WTC11 (cell line): ENCODE results near the gene FUCA1. TPM values are rescaled to one million over a fixed set of nuclear protein-coding genes. Genes with fewer than 3 reads are reported as not detected.

Source experiments
- ATAC-seq: fragments of 200-7000 bp; cut with Tn5 transposase; 2 replicates; pipeline ENCODE4 v1.10.0; 2021; ENCODE audit warnings: mild to moderate bottlenecking, moderate library complexity
- CTCF ChIA-PET: fragments of 300-600 bp; sonication (Branson Sonifier 250); formaldehyde crosslinking; loops from one replicate; lab custom pipeline; 2021; ENCODE audit warnings: antibody characterized with exemption; lab: Charles Lee
- POLR2A ChIA-PET: fragments of 350-600 bp; sonication (Branson Sonifier 250); formaldehyde crosslinking; loops from one replicate; lab custom pipeline; 2021; ENCODE audit warnings: antibody characterized with exemption; lab: Charles Lee
- DNase-seq: peaks from one replicate; pipeline ENCODE4 v3.0.0; 2021; ENCODE audit warnings: low spot score
- H3K27ac Mint-ChIP-seq: 2 replicates; pipeline ENCODE4 v1.8.0; 2021; ENCODE audit warnings: mixed read lengths
- H3K27me3 Mint-ChIP-seq: 2 replicates; pipeline ENCODE4 v1.8.0; 2021; ENCODE audit warnings: low read depth, mild to moderate bottlenecking, moderate library complexity, mixed read lengths
- H3K36me3 Mint-ChIP-seq: 2 replicates; pipeline ENCODE4 v1.8.0; 2021; ENCODE audit warnings: mixed read lengths
- H3K4me1 Mint-ChIP-seq: 2 replicates; pipeline ENCODE4 v1.8.0; 2022; ENCODE audit warnings: mixed read lengths
- H3K4me3 Mint-ChIP-seq: 2 replicates; pipeline ENCODE4 v1.8.0; 2021; ENCODE audit warnings: mild to moderate bottlenecking, moderate library complexity, mixed read lengths
- H3K9me3 Mint-ChIP-seq: 2 replicates; pipeline ENCODE4 v1.8.0; 2021; ENCODE audit warnings: mixed read lengths
- EMX1 ChIP-seq: fragments of 250-450 bp; sonication (Bioruptor Pico); IDR thresholded peaks from 2 replicates; pipeline ENCODE4 v1.8.0; 2021; ENCODE audit warnings: mild to moderate bottlenecking
- KAT7 ChIP-seq: sonication (generic); formaldehyde crosslinking; IDR thresholded peaks from 2 replicates; pipeline ENCODE4 v1.8.1; 2023; ENCODE audit warnings: missing genetic modification reagents, mild to moderate bottlenecking, borderline replicate concordance
- NR1H2 ChIP-seq: sonication (generic); formaldehyde crosslinking; IDR thresholded peaks from 2 replicates; pipeline ENCODE4 v1.9.0; 2021; ENCODE audit warnings: mild to moderate bottlenecking, moderate library complexity, missing genetic modification reagents
- NR3C1 ChIP-seq: sonication (generic); formaldehyde crosslinking; conservative IDR thresholded peaks from 2 replicates; pipeline ENCODE4 v1.8.1; 2023; ENCODE audit warnings: low read depth, mild to moderate bottlenecking, missing genetic modification reagents
- RELA ChIP-seq: sonication (generic); formaldehyde crosslinking; IDR thresholded peaks from 2 replicates; pipeline ENCODE4 v1.8.1; 2022; ENCODE audit warnings: missing genetic modification reagents, mild to moderate bottlenecking, borderline replicate concordance
- SMAD4 ChIP-seq: sonication (generic); formaldehyde crosslinking; IDR thresholded peaks from 2 replicates; pipeline ENCODE4 v1.8.0; 2022; ENCODE audit warnings: mild to moderate bottlenecking, missing genetic modification reagents
- SOX15 ChIP-seq: fragments of 250-450 bp; sonication (Bioruptor Pico); IDR thresholded peaks from 2 replicates; pipeline ENCODE4 v1.9.0; 2021; ENCODE audit warnings: mild to moderate bottlenecking
- TCF7 ChIP-seq: sonication (generic); formaldehyde crosslinking; IDR thresholded peaks from 2 replicates; pipeline ENCODE4 v1.8.0; 2022; ENCODE audit warnings: mild to moderate bottlenecking, low read depth, missing genetic modification reagents, moderate library complexity
- TEAD1 ChIP-seq: sonication (generic); formaldehyde crosslinking; IDR thresholded peaks from 2 replicates; pipeline ENCODE4 v1.8.0; 2022; ENCODE audit warnings: mild to moderate bottlenecking, missing genetic modification reagents
- TP53 ChIP-seq: sonication (generic); formaldehyde crosslinking; IDR thresholded peaks from 2 replicates; pipeline ENCODE4 v1.8.1; 2023; ENCODE audit warnings: mild to moderate bottlenecking, missing genetic modification reagents
- ZNF671 ChIP-seq: fragments of 250-450 bp; sonication (Bioruptor Pico); IDR thresholded peaks from 2 replicates; pipeline ENCODE4 v1.8.0; 2021; ENCODE audit warnings: mild to moderate bottlenecking
- total RNA-seq: library from RNA; stranded (reverse); gene quantifications from 3 replicates; pipeline ENCODE4 v1.2.3, GENCODE V29; 2021
- TF ChIP-seq, protein P1 (sequence below): sonication (generic); formaldehyde crosslinking; IDR thresholded peaks from 2 replicates; pipeline ENCODE4 v1.8.1; 2023; ENCODE audit warnings: mild to moderate bottlenecking, moderate library complexity, missing genetic modification reagents
- TF ChIP-seq, protein P2 (sequence below): fragments of 250-450 bp; sonication (Bioruptor Pico); IDR thresholded peaks from 2 replicates; pipeline ENCODE4 v1.9.0; 2021; ENCODE audit warnings: mild to moderate bottlenecking
- TF ChIP-seq, protein P3 (sequence below): fragments of 250-450 bp; sonication (Bioruptor Pico); IDR thresholded peaks from 2 replicates; pipeline ENCODE4 v1.9.0; 2021; ENCODE audit warnings: mild to moderate bottlenecking
- TF ChIP-seq, protein P4 (sequence below): sonication (generic); formaldehyde crosslinking; conservative IDR thresholded peaks from 2 replicates; pipeline ENCODE4 v1.8.1; 2023; ENCODE audit warnings: mild to moderate bottlenecking, low read depth, missing genetic modification reagents, moderate library complexity
- TF ChIP-seq, protein P5 (sequence below): sonication (generic); formaldehyde crosslinking; IDR thresholded peaks from 2 replicates; pipeline ENCODE4 v1.8.0; 2022; ENCODE audit warnings: mild to moderate bottlenecking, missing genetic modification reagents
- TF ChIP-seq, protein P6 (sequence below): fragments of 250-450 bp; sonication (Bioruptor Pico); IDR thresholded peaks from 2 replicates; pipeline ENCODE4 v1.9.0; 2021; ENCODE audit warnings: moderate library complexity, mild to moderate bottlenecking, inconsistent platforms, borderline replicate concordance
- TF ChIP-seq, protein P7 (sequence below): sonication (generic); formaldehyde crosslinking; IDR thresholded peaks from 2 replicates; pipeline ENCODE4 v1.8.1; 2023; ENCODE audit warnings: mild to moderate bottlenecking, missing genetic modification reagents, borderline replicate concordance

The FUCA1 gene
- total RNA-seq, 1 experiment from 2014 or later = 7.5 TPM

DNA sequence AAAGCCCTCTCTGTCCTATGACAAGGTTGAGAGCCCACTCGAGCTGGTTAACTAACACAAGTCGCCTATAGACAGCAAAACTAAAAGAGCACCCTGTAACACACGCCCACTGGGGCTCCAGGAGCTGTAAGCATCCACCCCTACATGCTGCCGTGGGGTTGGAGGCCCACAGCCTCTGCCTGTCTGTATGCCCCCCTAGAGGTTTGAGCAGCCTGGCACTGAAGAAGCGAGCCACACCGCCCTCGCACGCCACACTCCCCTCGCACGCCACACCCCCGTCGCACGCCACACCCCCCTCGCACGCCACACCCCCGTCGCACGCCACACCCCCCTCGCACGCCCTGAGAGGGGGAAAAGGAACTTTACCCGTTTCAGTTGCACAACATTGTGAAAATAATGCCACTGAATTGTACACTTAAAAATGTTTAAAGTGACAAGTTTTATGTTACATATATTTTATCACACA is 29.7 kb downstream of the FUCA1 start:
- no peak overlapping the region for H3K27ac Mint-ChIP-seq
- ChIA-PET POLR2A (no interaction called here), CTCF (interaction anchor here (0.8 to 1.0 kb wide), 3 partner anchors 27 to 78 kb away, joined by 3 to 4 read pairs (median 3); no protein-coding TSS in a partner anchor)
- peaks cover 8% of the 10 kb centered on the region for H3K4me1 Mint-ChIP-seq
- no peaks in the 10 kb centered on the region for H3K36me3 Mint-ChIP-seq
- H3K27me3 Mint-ChIP-seq = peaks cover 35% of the 10 kb centered on the region
- ATAC-seq = peak; percentile 99
- peak; percentile 58 for DNase-seq
- peak overlapping the region; percentile 73 for H3K4me3 Mint-ChIP-seq
- no peak for TF ChIP-seq SOX15 (CRISPR knock-in tag)
- TF ChIP-seq TCF7 (CRISPR knock-in tag) = no peak
- no peak for TF ChIP-seq KAT7 (CRISPR knock-in tag)
- TF ChIP-seq TEAD1 = no peak
- TF ChIP-seq, protein P1, sequence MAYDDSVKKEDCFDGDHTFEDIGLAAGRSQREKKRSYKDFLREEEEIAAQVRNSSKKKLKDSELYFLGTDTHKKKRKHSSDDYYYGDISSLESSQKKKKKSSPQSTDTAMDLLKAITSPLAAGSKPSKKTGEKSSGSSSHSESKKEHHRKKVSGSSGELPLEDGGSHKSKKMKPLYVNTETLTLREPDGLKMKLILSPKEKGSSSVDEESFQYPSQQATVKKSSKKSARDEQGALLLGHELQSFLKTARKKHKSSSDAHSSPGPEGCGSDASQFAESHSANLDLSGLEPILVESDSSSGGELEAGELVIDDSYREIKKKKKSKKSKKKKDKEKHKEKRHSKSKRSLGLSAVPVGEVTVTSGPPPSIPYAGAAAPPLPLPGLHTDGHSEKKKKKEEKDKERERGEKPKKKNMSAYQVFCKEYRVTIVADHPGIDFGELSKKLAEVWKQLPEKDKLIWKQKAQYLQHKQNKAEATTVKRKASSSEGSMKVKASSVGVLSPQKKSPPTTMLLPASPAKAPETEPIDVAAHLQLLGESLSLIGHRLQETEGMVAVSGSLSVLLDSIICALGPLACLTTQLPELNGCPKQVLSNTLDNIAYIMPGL (CRISPR knock-in tag) = no peak
- TF ChIP-seq, protein P2, sequence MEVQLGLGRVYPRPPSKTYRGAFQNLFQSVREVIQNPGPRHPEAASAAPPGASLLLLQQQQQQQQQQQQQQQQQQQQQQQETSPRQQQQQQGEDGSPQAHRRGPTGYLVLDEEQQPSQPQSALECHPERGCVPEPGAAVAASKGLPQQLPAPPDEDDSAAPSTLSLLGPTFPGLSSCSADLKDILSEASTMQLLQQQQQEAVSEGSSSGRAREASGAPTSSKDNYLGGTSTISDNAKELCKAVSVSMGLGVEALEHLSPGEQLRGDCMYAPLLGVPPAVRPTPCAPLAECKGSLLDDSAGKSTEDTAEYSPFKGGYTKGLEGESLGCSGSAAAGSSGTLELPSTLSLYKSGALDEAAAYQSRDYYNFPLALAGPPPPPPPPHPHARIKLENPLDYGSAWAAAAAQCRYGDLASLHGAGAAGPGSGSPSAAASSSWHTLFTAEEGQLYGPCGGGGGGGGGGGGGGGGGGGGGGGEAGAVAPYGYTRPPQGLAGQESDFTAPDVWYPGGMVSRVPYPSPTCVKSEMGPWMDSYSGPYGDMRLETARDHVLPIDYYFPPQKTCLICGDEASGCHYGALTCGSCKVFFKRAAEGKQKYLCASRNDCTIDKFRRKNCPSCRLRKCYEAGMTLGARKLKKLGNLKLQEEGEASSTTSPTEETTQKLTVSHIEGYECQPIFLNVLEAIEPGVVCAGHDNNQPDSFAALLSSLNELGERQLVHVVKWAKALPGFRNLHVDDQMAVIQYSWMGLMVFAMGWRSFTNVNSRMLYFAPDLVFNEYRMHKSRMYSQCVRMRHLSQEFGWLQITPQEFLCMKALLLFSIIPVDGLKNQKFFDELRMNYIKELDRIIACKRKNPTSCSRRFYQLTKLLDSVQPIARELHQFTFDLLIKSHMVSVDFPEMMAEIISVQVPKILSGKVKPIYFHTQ (CRISPR knock-in tag) = no peak
- no peak for TF ChIP-seq TP53
- TF ChIP-seq, protein P3, sequence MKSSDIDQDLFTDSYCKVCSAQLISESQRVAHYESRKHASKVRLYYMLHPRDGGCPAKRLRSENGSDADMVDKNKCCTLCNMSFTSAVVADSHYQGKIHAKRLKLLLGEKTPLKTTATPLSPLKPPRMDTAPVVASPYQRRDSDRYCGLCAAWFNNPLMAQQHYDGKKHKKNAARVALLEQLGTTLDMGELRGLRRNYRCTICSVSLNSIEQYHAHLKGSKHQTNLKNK (CRISPR knock-in tag) = no peak
- TF ChIP-seq, protein P4, sequence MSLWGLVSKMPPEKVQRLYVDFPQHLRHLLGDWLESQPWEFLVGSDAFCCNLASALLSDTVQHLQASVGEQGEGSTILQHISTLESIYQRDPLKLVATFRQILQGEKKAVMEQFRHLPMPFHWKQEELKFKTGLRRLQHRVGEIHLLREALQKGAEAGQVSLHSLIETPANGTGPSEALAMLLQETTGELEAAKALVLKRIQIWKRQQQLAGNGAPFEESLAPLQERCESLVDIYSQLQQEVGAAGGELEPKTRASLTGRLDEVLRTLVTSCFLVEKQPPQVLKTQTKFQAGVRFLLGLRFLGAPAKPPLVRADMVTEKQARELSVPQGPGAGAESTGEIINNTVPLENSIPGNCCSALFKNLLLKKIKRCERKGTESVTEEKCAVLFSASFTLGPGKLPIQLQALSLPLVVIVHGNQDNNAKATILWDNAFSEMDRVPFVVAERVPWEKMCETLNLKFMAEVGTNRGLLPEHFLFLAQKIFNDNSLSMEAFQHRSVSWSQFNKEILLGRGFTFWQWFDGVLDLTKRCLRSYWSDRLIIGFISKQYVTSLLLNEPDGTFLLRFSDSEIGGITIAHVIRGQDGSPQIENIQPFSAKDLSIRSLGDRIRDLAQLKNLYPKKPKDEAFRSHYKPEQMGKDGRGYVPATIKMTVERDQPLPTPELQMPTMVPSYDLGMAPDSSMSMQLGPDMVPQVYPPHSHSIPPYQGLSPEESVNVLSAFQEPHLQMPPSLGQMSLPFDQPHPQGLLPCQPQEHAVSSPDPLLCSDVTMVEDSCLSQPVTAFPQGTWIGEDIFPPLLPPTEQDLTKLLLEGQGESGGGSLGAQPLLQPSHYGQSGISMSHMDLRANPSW = no peak
- TF ChIP-seq ZNF671 (CRISPR knock-in tag) = no peak
- TF ChIP-seq NR1H2 = no peak
- TF ChIP-seq RELA (CRISPR knock-in tag) = no peak
- TF ChIP-seq EMX1 = no peak
- TF ChIP-seq SMAD4 (CRISPR knock-in tag) = no peak
- TF ChIP-seq NR3C1 = no peak
- TF ChIP-seq, protein P5, sequence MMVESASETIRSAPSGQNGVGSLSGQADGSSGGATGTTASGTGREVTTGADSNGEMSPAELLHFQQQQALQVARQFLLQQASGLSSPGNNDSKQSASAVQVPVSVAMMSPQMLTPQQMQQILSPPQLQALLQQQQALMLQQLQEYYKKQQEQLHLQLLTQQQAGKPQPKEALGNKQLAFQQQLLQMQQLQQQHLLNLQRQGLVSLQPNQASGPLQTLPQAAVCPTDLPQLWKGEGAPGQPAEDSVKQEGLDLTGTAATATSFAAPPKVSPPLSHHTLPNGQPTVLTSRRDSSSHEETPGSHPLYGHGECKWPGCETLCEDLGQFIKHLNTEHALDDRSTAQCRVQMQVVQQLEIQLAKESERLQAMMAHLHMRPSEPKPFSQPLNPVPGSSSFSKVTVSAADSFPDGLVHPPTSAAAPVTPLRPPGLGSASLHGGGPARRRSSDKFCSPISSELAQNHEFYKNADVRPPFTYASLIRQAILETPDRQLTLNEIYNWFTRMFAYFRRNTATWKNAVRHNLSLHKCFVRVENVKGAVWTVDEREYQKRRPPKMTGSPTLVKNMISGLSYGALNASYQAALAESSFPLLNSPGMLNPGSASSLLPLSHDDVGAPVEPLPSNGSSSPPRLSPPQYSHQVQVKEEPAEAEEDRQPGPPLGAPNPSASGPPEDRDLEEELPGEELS (CRISPR knock-in tag) = no peak
- TF ChIP-seq, protein P6, sequence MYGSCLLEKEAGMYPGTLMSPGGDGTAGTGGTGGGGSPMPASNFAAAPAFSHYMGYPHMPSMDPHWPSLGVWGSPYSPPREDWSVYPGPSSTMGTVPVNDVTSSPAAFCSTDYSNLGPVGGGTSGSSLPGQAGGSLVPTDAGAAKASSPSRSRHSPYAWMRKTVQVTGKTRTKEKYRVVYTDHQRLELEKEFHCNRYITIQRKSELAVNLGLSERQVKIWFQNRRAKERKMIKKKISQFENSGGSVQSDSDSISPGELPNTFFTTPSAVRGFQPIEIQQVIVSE = no peak
- TF ChIP-seq, protein P7, sequence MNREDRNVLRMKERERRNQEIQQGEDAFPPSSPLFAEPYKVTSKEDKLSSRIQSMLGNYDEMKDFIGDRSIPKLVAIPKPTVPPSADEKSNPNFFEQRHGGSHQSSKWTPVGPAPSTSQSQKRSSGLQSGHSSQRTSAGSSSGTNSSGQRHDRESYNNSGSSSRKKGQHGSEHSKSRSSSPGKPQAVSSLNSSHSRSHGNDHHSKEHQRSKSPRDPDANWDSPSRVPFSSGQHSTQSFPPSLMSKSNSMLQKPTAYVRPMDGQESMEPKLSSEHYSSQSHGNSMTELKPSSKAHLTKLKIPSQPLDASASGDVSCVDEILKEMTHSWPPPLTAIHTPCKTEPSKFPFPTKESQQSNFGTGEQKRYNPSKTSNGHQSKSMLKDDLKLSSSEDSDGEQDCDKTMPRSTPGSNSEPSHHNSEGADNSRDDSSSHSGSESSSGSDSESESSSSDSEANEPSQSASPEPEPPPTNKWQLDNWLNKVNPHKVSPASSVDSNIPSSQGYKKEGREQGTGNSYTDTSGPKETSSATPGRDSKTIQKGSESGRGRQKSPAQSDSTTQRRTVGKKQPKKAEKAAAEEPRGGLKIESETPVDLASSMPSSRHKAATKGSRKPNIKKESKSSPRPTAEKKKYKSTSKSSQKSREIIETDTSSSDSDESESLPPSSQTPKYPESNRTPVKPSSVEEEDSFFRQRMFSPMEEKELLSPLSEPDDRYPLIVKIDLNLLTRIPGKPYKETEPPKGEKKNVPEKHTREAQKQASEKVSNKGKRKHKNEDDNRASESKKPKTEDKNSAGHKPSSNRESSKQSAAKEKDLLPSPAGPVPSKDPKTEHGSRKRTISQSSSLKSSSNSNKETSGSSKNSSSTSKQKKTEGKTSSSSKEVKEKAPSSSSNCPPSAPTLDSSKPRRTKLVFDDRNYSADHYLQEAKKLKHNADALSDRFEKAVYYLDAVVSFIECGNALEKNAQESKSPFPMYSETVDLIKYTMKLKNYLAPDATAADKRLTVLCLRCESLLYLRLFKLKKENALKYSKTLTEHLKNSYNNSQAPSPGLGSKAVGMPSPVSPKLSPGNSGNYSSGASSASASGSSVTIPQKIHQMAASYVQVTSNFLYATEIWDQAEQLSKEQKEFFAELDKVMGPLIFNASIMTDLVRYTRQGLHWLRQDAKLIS (CRISPR knock-in tag) = no peak
- H3K9me3 Mint-ChIP-seq = no peaks in the 10 kb centered on the region
